Measurements from ENCODE around the gene MAP3K8.

The MAP3K8 gene

GRCh38 chr10:30398788-30399187 lies 35.2 kb upstream of the MAP3K8 start:
- Histone ChIP-seq H3K9me3 (ENCODE audit: control insufficient read depth, insufficient read depth, low read depth, low read length) (no peaks in the 10 kb centered on the region), H3K27ac (ENCODE audit: low read depth, low read length) (no peak overlapping the region), H3K9ac (ENCODE audit: low read length) (no peak overlapping the region), H3K27me3 (ENCODE audit: control insufficient read depth, insufficient read depth, low read length) (no peaks in the 10 kb centered on the region), H3K4me3 (ENCODE audit: low read depth, low read length) (no peak overlapping the region), H3K4me1 (ENCODE audit: control insufficient read depth, insufficient read depth, low read length) (no peaks in the 10 kb centered on the region), H3K36me3 (ENCODE audit: control insufficient read depth, insufficient read depth, low read length) (no peaks in the 10 kb centered on the region)

DNA sequence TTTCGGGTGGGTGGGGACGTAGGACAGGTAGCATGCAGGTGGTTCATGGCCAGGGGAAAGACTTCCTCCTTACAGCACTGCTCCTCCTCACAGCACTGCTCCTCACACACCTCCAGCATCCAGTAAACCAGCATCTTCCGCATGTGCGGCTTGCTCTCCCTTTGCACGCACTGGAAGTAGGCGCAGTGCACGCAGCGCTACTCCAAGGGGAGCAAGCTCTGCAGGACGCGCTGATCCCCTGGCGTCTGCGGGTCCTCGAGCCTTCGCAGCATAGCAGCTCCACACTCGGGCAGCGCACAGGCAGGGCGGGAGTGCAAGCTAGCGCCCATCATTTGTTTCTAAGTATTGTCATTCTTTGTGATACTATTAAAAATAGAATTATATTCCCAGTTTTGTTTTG lies 30.5 kb upstream of the MAP3K8 start:
- Histone ChIP-seq H3K9me3 (ENCODE audit: control insufficient read depth, insufficient read depth, low read depth, low read length) (0 out of 2 replicates have a peak, but pooled peaks cover 3% of the 10 kb centered on the region), H3K4me1 (ENCODE audit: control insufficient read depth, insufficient read depth, low read length) (no peaks in the 10 kb centered on the region), H3K27ac (ENCODE audit: low read depth, low read length) (no peak overlapping the region)

GRCh38 chr10:30404540-30404939 lies 29.4 kb upstream of the MAP3K8 start:
- H3K4me3 ChIP-seq (ENCODE audit: low read depth, low read length): no peak overlapping the region
- H3K27ac ChIP-seq (ENCODE audit: low read depth, low read length): no peak overlapping the region
- no peaks in the 10 kb centered on the region for H3K27me3 ChIP-seq (ENCODE audit: control insufficient read depth, insufficient read depth, low read length)
- no peaks in the 10 kb centered on the region for H3K36me3 ChIP-seq (ENCODE audit: control insufficient read depth, insufficient read depth, low read length)
- no peak overlapping the region for H3K9ac ChIP-seq (ENCODE audit: low read length)
- H3K4me1 ChIP-seq (ENCODE audit: control insufficient read depth, insufficient read depth, low read length): no peaks in the 10 kb centered on the region
- 0 out of 2 replicates have a peak, but pooled peaks cover 3% of the 10 kb centered on the region for H3K9me3 ChIP-seq (ENCODE audit: control insufficient read depth, insufficient read depth, low read depth, low read length)

More for the DNA sequence above, 30.5 kb upstream of the MAP3K8 start:
- Histone ChIP-seq H3K36me3 (ENCODE audit: control insufficient read depth, insufficient read depth, low read length) (no peaks in the 10 kb centered on the region), H3K9ac (ENCODE audit: low read length) (no peak overlapping the region), H3K27me3 (ENCODE audit: control insufficient read depth, insufficient read depth, low read length) (no peaks in the 10 kb centered on the region), H3K4me3 (ENCODE audit: low read depth, low read length) (no peak overlapping the region)

- Histone ChIP-seq H3K36me3 (ENCODE audit: control insufficient read depth, insufficient read depth, low read length) (no peaks in the 10 kb centered on the region), H3K9ac (ENCODE audit: low read length) (no peak overlapping the region), H3K4me3 (ENCODE audit: low read depth, low read length) (no peak overlapping the region)
Observed at GRCh38 chr10:30411263-30411662, 22.7 kb upstream of the MAP3K8 start.

GRCh38 chr10:30412901-30413300 lies 21.1 kb upstream of the MAP3K8 start:
- Histone ChIP-seq H3K4me1 (ENCODE audit: control insufficient read depth, insufficient read depth, low read length) (no peaks in the 10 kb centered on the region), H3K9ac (ENCODE audit: low read length) (no peak overlapping the region), H3K4me3 (ENCODE audit: low read depth, low read length) (no peak overlapping the region), H3K36me3 (ENCODE audit: control insufficient read depth, insufficient read depth, low read length) (no peaks in the 10 kb centered on the region), H3K27me3 (ENCODE audit: control insufficient read depth, insufficient read depth, low read length) (no peaks in the 10 kb centered on the region), H3K9me3 (ENCODE audit: control insufficient read depth, insufficient read depth, low read depth, low read length) (no peaks in the 10 kb centered on the region), H3K27ac (ENCODE audit: low read depth, low read length) (no peak overlapping the region)

More at GRCh38 chr10:30411263-30411662, 22.7 kb upstream of the MAP3K8 start:
- no peak overlapping the region for H3K27ac ChIP-seq (ENCODE audit: low read depth, low read length)
- H3K4me1 ChIP-seq (ENCODE audit: control insufficient read depth, insufficient read depth, low read length): no peaks in the 10 kb centered on the region
- no peaks in the 10 kb centered on the region for H3K27me3 ChIP-seq (ENCODE audit: control insufficient read depth, insufficient read depth, low read length)
- H3K9me3 ChIP-seq (ENCODE audit: control insufficient read depth, insufficient read depth, low read depth, low read length): no peaks in the 10 kb centered on the region

GRCh38 chr10:30413996-30414576 lies 19.9 kb upstream of the MAP3K8 start:
- H3K4me1 ChIP-seq (ENCODE audit: control insufficient read depth, insufficient read depth, low read length): no peaks in the 10 kb centered on the region; the same call in 1 of the 2 replicates
- H3K27ac ChIP-seq (ENCODE audit: low read depth, low read length): no peak overlapping the region
- H3K36me3 ChIP-seq (ENCODE audit: control insufficient read depth, insufficient read depth, low read length): no peaks in the 10 kb centered on the region
- H3K9ac ChIP-seq (ENCODE audit: low read length): no peak overlapping the region
- H3K4me3 ChIP-seq (ENCODE audit: low read depth, low read length): no peak overlapping the region
- no peaks in the 10 kb centered on the region for H3K9me3 ChIP-seq (ENCODE audit: control insufficient read depth, insufficient read depth, low read depth, low read length)
- H3K27me3 ChIP-seq (ENCODE audit: control insufficient read depth, insufficient read depth, low read length): no peaks in the 10 kb centered on the region

DNA sequence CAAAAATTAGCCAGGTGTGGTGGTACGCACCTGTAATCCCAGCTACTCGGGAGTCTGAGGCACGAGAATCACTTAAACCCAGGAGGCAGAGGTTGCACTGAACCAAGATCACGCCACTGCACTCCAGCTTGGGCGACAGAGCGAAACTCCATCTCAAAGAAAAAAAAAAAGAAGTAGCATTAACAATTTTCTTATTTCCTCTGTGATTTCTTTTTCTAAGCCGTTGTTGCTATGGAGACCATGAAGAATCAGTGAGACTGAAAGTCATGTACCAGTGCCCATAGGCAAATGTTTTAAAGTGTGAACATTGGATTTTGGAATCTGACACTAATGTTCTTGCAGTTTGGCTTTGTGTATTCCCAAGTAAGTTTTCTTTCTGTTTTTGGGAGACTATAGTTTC lies 18.4 kb upstream of the MAP3K8 start:
- no peaks in the 10 kb centered on the region; the same call in 1 of the 2 replicates for H3K4me1 ChIP-seq (ENCODE audit: control insufficient read depth, insufficient read depth, low read length)
- H3K36me3 ChIP-seq (ENCODE audit: control insufficient read depth, insufficient read depth, low read length): no peaks in the 10 kb centered on the region
- H3K27me3 ChIP-seq (ENCODE audit: control insufficient read depth, insufficient read depth, low read length): no peaks in the 10 kb centered on the region
- no peak overlapping the region for H3K27ac ChIP-seq (ENCODE audit: low read depth, low read length)
- no peak overlapping the region for H3K4me3 ChIP-seq (ENCODE audit: low read depth, low read length)
- no peak overlapping the region for H3K9ac ChIP-seq (ENCODE audit: low read length)
- H3K9me3 ChIP-seq (ENCODE audit: control insufficient read depth, insufficient read depth, low read depth, low read length): no peaks in the 10 kb centered on the region

DNA sequence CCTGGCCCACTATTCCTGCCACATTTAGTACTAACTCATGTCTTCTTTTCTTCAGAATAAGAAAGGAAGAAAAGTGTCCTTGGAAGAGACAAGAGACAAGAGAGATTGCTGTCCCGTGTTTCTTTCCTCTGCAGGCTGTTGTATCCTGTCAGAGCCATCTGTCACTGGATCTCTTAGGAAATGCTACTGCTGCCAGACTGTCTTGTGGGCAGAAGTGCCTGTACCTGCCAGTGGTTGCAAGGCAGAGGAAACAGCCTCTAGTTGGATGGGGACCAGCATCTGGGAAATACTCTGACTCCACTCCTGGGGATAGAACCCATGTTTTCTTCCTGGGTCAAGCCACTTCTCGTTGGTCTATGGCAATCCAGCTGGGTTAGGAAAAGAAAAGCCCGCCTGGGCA lies 16.7 kb upstream of the MAP3K8 start:
- Histone ChIP-seq H3K4me3 (ENCODE audit: low read depth, low read length) (no peak overlapping the region), H3K27ac (ENCODE audit: low read depth, low read length) (no peak overlapping the region), H3K9ac (ENCODE audit: low read length) (no peak overlapping the region), H3K36me3 (ENCODE audit: control insufficient read depth, insufficient read depth, low read length) (no peaks in the 10 kb centered on the region), H3K4me1 (ENCODE audit: control insufficient read depth, insufficient read depth, low read length) (no peaks in the 10 kb centered on the region; the same call in 1 of the 2 replicates), H3K27me3 (ENCODE audit: control insufficient read depth, insufficient read depth, low read length) (no peaks in the 10 kb centered on the region), H3K9me3 (ENCODE audit: control insufficient read depth, insufficient read depth, low read depth, low read length) (no peaks in the 10 kb centered on the region)

- H3K4me3 ChIP-seq (ENCODE audit: low read depth, low read length): no peak overlapping the region
- no peaks in the 10 kb centered on the region for H3K9me3 ChIP-seq (ENCODE audit: control insufficient read depth, insufficient read depth, low read depth, low read length)
- H3K27ac ChIP-seq (ENCODE audit: low read depth, low read length): no peak overlapping the region
- H3K9ac ChIP-seq (ENCODE audit: low read length): no peak overlapping the region
- no peaks in the 10 kb centered on the region for H3K36me3 ChIP-seq (ENCODE audit: control insufficient read depth, insufficient read depth, low read length)
- H3K27me3 ChIP-seq (ENCODE audit: control insufficient read depth, insufficient read depth, low read length): no peaks in the 10 kb centered on the region
- peaks cover 13% of the 10 kb centered on the region for H3K4me1 ChIP-seq (ENCODE audit: control insufficient read depth, insufficient read depth, low read length)
Observed at GRCh38 chr10:30420266-30420665, 13.7 kb upstream of the MAP3K8 start.

DNA sequence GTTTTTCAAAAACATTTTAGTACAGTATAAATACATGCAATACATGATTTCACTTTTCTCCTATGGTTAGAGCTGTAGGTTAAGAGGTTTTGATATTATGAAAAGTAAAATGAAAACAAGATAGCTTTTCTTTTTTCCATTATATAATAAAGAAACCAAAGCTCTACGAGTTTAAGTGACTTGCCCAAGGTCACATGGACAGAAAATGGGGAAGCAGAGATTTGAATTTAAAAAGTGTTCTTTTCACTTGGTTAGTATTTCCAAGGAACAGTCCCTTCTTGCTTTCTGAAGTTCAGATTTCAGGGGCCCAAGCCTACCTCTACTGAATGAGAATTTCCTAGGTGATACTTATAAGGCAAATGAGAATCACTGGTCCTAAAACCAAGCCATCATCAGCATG lies 13.2 kb upstream of the MAP3K8 start:
- Histone ChIP-seq H3K36me3 (ENCODE audit: control insufficient read depth, insufficient read depth, low read length) (no peaks in the 10 kb centered on the region), H3K4me3 (ENCODE audit: low read depth, low read length) (no peak overlapping the region), H3K27ac (ENCODE audit: low read depth, low read length) (no peak overlapping the region), H3K27me3 (ENCODE audit: control insufficient read depth, insufficient read depth, low read length) (no peaks in the 10 kb centered on the region), H3K4me1 (ENCODE audit: control insufficient read depth, insufficient read depth, low read length) (peaks cover 13% of the 10 kb centered on the region), H3K9ac (ENCODE audit: low read length) (no peak overlapping the region), H3K9me3 (ENCODE audit: control insufficient read depth, insufficient read depth, low read depth, low read length) (no peaks in the 10 kb centered on the region)

DNA sequence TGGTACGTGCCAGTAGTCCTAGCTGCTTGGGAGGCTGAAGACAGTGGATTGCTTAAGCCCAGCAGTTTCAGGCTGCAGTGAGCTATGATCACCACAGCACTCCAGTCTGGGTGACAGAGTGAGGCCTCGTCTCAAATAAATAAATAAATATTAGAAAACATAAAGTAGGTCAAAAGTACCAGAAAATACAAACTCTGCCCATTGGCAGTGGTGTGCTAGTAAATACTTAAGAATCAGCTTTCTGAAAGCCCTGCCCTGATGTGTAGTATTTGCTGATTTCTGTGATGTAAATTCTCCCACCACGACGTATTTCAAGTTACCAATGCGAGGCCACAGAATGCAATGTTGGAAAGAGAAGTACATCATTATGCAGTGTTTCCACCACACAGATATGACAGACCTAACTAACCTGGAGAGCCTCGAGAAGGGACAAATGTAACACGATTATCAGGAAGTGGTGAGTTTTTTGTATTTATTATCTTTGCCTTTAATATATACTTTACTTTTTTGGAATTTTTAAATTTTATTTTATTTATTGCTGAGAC lies 11.8 kb upstream of the MAP3K8 start:
- Histone ChIP-seq H3K27ac (ENCODE audit: low read depth, low read length) (no peak overlapping the region), H3K4me3 (ENCODE audit: low read depth, low read length) (no peak overlapping the region), H3K9me3 (ENCODE audit: control insufficient read depth, insufficient read depth, low read depth, low read length) (no peaks in the 10 kb centered on the region), H3K27me3 (ENCODE audit: control insufficient read depth, insufficient read depth, low read length) (no peaks in the 10 kb centered on the region), H3K4me1 (ENCODE audit: control insufficient read depth, insufficient read depth, low read length) (peaks cover 13% of the 10 kb centered on the region), H3K36me3 (ENCODE audit: control insufficient read depth, insufficient read depth, low read length) (no peaks in the 10 kb centered on the region), H3K9ac (ENCODE audit: low read length) (no peak overlapping the region)

Data from HUES6 (cell line).